ENCODE results near the gene OR10A6.

- TF ChIP-seq E2F6 (IDR thresholded peaks at IDR 0.05; ENCODE audit: borderline replicate concordance, low read depth) (no peak), CTCF (IDR thresholded peaks at IDR 0.05) (no peak), CEBPB (IDR thresholded peaks at IDR 0.05) (no peak), POLR2A (IDR thresholded peaks at IDR 0.05; ENCODE audit: low read length) (no peak), PBX3 (IDR thresholded peaks at IDR 0.05) (no peak), BHLHE40 (IDR thresholded peaks at IDR 0.05; ENCODE audit: low read depth, low read length) (no peak), REST (IDR thresholded peaks at IDR 0.05) (no peak), SMC3 (IDR thresholded peaks at IDR 0.05) (no peak), CHD2 (IDR thresholded peaks at IDR 0.05; ENCODE audit: low read length, partially characterized antibody) (no peak), MAFK (IDR thresholded peaks at IDR 0.05; ENCODE audit: partially characterized antibody) (no peak), JUNB (IDR thresholded peaks at IDR 0.05) (no peak), MAZ (IDR thresholded peaks at IDR 0.05; ENCODE audit: borderline replicate concordance, low read depth, low read length) (no peak), NR3C1 (IDR thresholded peaks at IDR 0.05) (no peak), ZFP36 (IDR thresholded peaks at IDR 0.05; ENCODE audit: borderline replicate concordance, partially characterized antibody) (no peak)
Observed at GRCh38 chr11:7931168-7931567, at the start of gene OR10A6.
